ENCODE data around the gene ARRB2. TPM values are rescaled to one million over a fixed set of nuclear protein-coding genes. Genes with fewer than 3 reads are reported as not detected.
A peak's percentile ranks its signal among the peaks of the same experiment; 100 is the strongest.
"Not testable (repeated sequence)": the region's sequence is repeated elsewhere in the genome, so short reads cannot be mapped to it uniquely, and the experiment has no call there.

The ARRB2 gene
- total RNA-seq, 1 donor from 2014 or later: 28.0 TPM

- Histone ChIP-seq H3K9me3 (no peaks in the 10 kb centered on the region), H3K4me1 (peaks cover 17% of the 10 kb centered on the region), H3K36me3 (no peaks in the 10 kb centered on the region), H3K27ac (peak overlapping the region; percentile 82), H3K27me3 (no peaks in the 10 kb centered on the region), H3K4me3 (peak overlapping the region; percentile 87 to 98)
- TF ChIP-seq POLR2AphosphoS5 (IDR thresholded peaks at IDR 0.05; ENCODE audit: insufficient read depth in 1 of 2, low read depth in 1 of 2): no peak
- no peak for TF ChIP-seq POLR2A (IDR thresholded peaks at IDR 0.05)
- no peak for TF ChIP-seq CTCF (IDR thresholded peaks at IDR 0.05)
- intact Hi-C loops (cut with DNase I): no loop called here
- no peak for DNase-seq (ENCODE audit: extremely low spot score in 2 of 2)
Measured at GRCh38 chr17:4703330-4703691, 7.1 kb upstream of the ARRB2 start.

GRCh38 chr17:4704574-4704907 lies 5.9 kb upstream of the ARRB2 start:
- H3K9me3 ChIP-seq; intact Hi-C loops (cut with DNase I); DNase-seq (ENCODE audit: extremely low spot score in 2 of 2); H3K27me3 ChIP-seq; H3K36me3 ChIP-seq: not testable (repeated sequence)
- Histone ChIP-seq H3K4me3 (peak overlapping the region; percentile 87 to 98), H3K4me1 (peaks cover 22% of the 10 kb centered on the region), H3K27ac (peak overlapping the region; percentile 82)

- TF ChIP-seq POLR2AphosphoS5 (IDR thresholded peaks at IDR 0.05; ENCODE audit: insufficient read depth in 1 of 2, low read depth in 1 of 2) (no peak), CTCF (IDR thresholded peaks at IDR 0.05) (no peak), POLR2A (IDR thresholded peaks at IDR 0.05) (no peak)
- no peaks in the 10 kb centered on the region for H3K36me3 ChIP-seq
- H3K27ac ChIP-seq: no peak overlapping the region
- peaks cover 26% of the 10 kb centered on the region for H3K4me1 ChIP-seq
- H3K4me3 ChIP-seq: no peak overlapping the region
- no peaks in the 10 kb centered on the region for H3K27me3 ChIP-seq
- no peak for DNase-seq (ENCODE audit: extremely low spot score in 2 of 2)
- no peaks in the 10 kb centered on the region for H3K9me3 ChIP-seq
- intact Hi-C loops (cut with DNase I): no loop called here
Measured at GRCh38 chr17:4704991-4705390, 5.4 kb upstream of the ARRB2 start.

- Histone ChIP-seq H3K27ac (no peak overlapping the region), H3K27me3 (no peaks in the 10 kb centered on the region), H3K4me1 (peaks cover 32% of the 10 kb centered on the region), H3K4me3 (no peak overlapping the region), H3K36me3 (no peaks in the 10 kb centered on the region), H3K9me3 (no peaks in the 10 kb centered on the region)
- no peak for DNase-seq (ENCODE audit: extremely low spot score in 2 of 2)
- TF ChIP-seq POLR2A (IDR thresholded peaks at IDR 0.05) (no peak), POLR2AphosphoS5 (IDR thresholded peaks at IDR 0.05; ENCODE audit: insufficient read depth in 1 of 2, low read depth in 1 of 2) (no peak)
- intact Hi-C loops (cut with DNase I): no loop called here
Measured at GRCh38 chr17:4706121-4706520, 4.3 kb upstream of the ARRB2 start.

- no peaks in the 10 kb centered on the region for H3K9me3 ChIP-seq
- intact Hi-C loops (cut with DNase I): no loop called here
- TF ChIP-seq CTCF (IDR thresholded peaks at IDR 0.05) (no peak), POLR2A (IDR thresholded peaks at IDR 0.05) (no peak), POLR2AphosphoS5 (IDR thresholded peaks at IDR 0.05; ENCODE audit: insufficient read depth in 1 of 2, low read depth in 1 of 2) (no peak)
- H3K36me3 ChIP-seq: no peaks in the 10 kb centered on the region
- H3K27ac ChIP-seq: no peak overlapping the region
- no peaks in the 10 kb centered on the region for H3K27me3 ChIP-seq
- DNase-seq (ENCODE audit: extremely low spot score in 2 of 2): no peak
- H3K4me1 ChIP-seq: peaks cover 32% of the 10 kb centered on the region
- H3K4me3 ChIP-seq: no peak overlapping the region
Measured at GRCh38 chr17:4708436-4708835, 2.0 kb upstream of the ARRB2 start.

- no peak for DNase-seq (ENCODE audit: extremely low spot score in 2 of 2)
- peak overlapping the region; percentile 74 to 91 for H3K4me3 ChIP-seq
- H3K9me3 ChIP-seq: no peaks in the 10 kb centered on the region
- intact Hi-C loops (cut with DNase I): loop anchor here (5.0 kb wide), 1 partner anchor 76 kb away; the partner anchor contains the start of genes GLTPD2 and VMO1
- TF ChIP-seq POLR2AphosphoS5 (IDR thresholded peaks at IDR 0.05; ENCODE audit: insufficient read depth in 1 of 2, low read depth in 1 of 2) (no peak), POLR2A (IDR thresholded peaks at IDR 0.05) (peak in 1 of 2 donors; percentile 19)
- peak overlapping the region; percentile 89 for H3K27ac ChIP-seq
- H3K4me1 ChIP-seq: peaks cover 31% of the 10 kb centered on the region
- no peaks in the 10 kb centered on the region for H3K27me3 ChIP-seq
- no peaks in the 10 kb centered on the region for H3K36me3 ChIP-seq
Measured at GRCh38 chr17:4710693-4711634, 532 bp downstream of the ARRB2 start.

All from vagina (tissue), 2 donors.